Measurements from ENCODE around the gene DPP10.
"Not testable (repeated sequence)": the region's sequence is repeated elsewhere in the genome, so short reads cannot be mapped to it uniquely, and the experiment has no call there.

The DPP10 gene

GRCh38 chr2:114724454-114724853, 282.0 kb downstream of the DPP10 start:
- DNase-seq (ENCODE audit: low read depth in 2 of 2), result no peak

- DNase-seq (ENCODE audit: low read depth in 2 of 2), result no peak
These were observed 284.6 kb downstream of the DPP10 start for GRCh38 chr2:114727012-114727411.

- DNase-seq (ENCODE audit: low read depth in 2 of 2), result no peak
These were observed 285.9 kb downstream of the DPP10 start for GRCh38 chr2:114728372-114728771.

GRCh38 chr2:114729026-114729425, 286.6 kb downstream of the DPP10 start:
- DNase-seq (ENCODE audit: low read depth in 2 of 2), result no peak

- DNase-seq (ENCODE audit: low read depth in 2 of 2), result no peak
These were observed 292.7 kb downstream of the DPP10 start for GRCh38 chr2:114735126-114735525.

- no peak for DNase-seq (ENCODE audit: low read depth in 2 of 2)
These were observed 299.8 kb downstream of the DPP10 start for GRCh38 chr2:114742245-114742644.

- DNase-seq (ENCODE audit: low read depth in 2 of 2), result no peak
These were observed 303.3 kb downstream of the DPP10 start for GRCh38 chr2:114745700-114746099.

- not testable (repeated sequence) for DNase-seq (ENCODE audit: low read depth in 2 of 2)
These were observed 305.7 kb downstream of the DPP10 start for GRCh38 chr2:114748175-114748574.

- no peak for DNase-seq (ENCODE audit: low read depth in 2 of 2)
These were observed 310.0 kb downstream of the DPP10 start for GRCh38 chr2:114752425-114752824.

GRCh38 chr2:114753145-114753544, 310.7 kb downstream of the DPP10 start:
- DNase-seq (ENCODE audit: low read depth in 2 of 2), result no peak

- no peak for DNase-seq (ENCODE audit: low read depth in 2 of 2)
These were observed 312.6 kb downstream of the DPP10 start for GRCh38 chr2:114754907-114755563.

GRCh38 chr2:114762376-114762775, 319.9 kb downstream of the DPP10 start:
- DNase-seq (ENCODE audit: low read depth in 2 of 2), result no peak

- DNase-seq (ENCODE audit: low read depth in 2 of 2), result no peak
These were observed 320.5 kb downstream of the DPP10 start for GRCh38 chr2:114762986-114763385.

- DNase-seq (ENCODE audit: low read depth in 2 of 2), result no peak
These were observed 326.7 kb downstream of the DPP10 start for GRCh38 chr2:114769110-114769509.

GRCh38 chr2:114769991-114770390, 327.6 kb downstream of the DPP10 start:
- DNase-seq (ENCODE audit: low read depth in 2 of 2), result no peak

GRCh38 chr2:114784046-114784445, 341.6 kb downstream of the DPP10 start:
- no peak for DNase-seq (ENCODE audit: low read depth in 2 of 2)

GRCh38 chr2:114784890-114785583, 342.6 kb downstream of the DPP10 start:
- DNase-seq (ENCODE audit: low read depth in 2 of 2), result no peak

GRCh38 chr2:114786901-114787300, 344.5 kb downstream of the DPP10 start:
- DNase-seq (ENCODE audit: low read depth in 2 of 2), result no peak

- DNase-seq (ENCODE audit: low read depth in 2 of 2), result no peak
These were observed 345.0 kb downstream of the DPP10 start for GRCh38 chr2:114787486-114787885.

- no peak for DNase-seq (ENCODE audit: low read depth in 2 of 2)
These were observed 347.5 kb downstream of the DPP10 start for GRCh38 chr2:114789989-114790388.

- DNase-seq (ENCODE audit: low read depth in 2 of 2), result no peak
These were observed 355.1 kb downstream of the DPP10 start for GRCh38 chr2:114797540-114797939.

GRCh38 chr2:114797942-114798341, 355.5 kb downstream of the DPP10 start:
- DNase-seq (ENCODE audit: low read depth in 2 of 2), result no peak

- no peak for DNase-seq (ENCODE audit: low read depth in 2 of 2)
These were observed 357.9 kb downstream of the DPP10 start for GRCh38 chr2:114800371-114800770.

- no peak for DNase-seq (ENCODE audit: low read depth in 2 of 2)
These were observed 362.8 kb downstream of the DPP10 start for GRCh38 chr2:114805195-114805594.
